Activated CD4-positive, alpha-beta memory T cell treated with anti-CD3 and anti-CD28 coated beads, Interleukin-2, amount 10 ng/mL, durations not matched to agents 7 days and 5 days (primary cell): Measurements from ENCODE around the gene ECHS1. TPM values are rescaled to one million over a fixed set of nuclear protein-coding genes. Genes with fewer than 3 reads are reported as not detected.
"Not testable (repeated sequence)": the region's sequence is repeated elsewhere in the genome, so short reads cannot be mapped to it uniquely, and the experiment has no call there.

ENCODE experiments used
- CTCF ChIA-PET: fragments of 350-600 bp; sonication (Branson Sonifier 250); formaldehyde crosslinking; loops from one replicate; lab custom pipeline; 2021; ENCODE audit warnings: antibody characterized with exemption, inconsistent platforms; lab: Charles Lee
- POLR2A ChIA-PET: fragments of 350-600 bp; sonication (Branson Sonifier 250); formaldehyde crosslinking; loops from one replicate; lab custom pipeline; 2021; ENCODE audit warnings: antibody characterized with exemption; lab: Charles Lee
- DNase-seq: peaks from one replicate; pipeline ENCODE4 v3.0.0-alpha.2; 2020
- H3K27ac Mint-ChIP-seq: one replicate; pipeline ENCODE4 v1.8.0; 2021; ENCODE audit warnings: mild to moderate bottlenecking, mixed read lengths
- H3K27me3 Mint-ChIP-seq: one replicate; pipeline ENCODE4 v1.8.0; 2021; ENCODE audit warnings: mixed read lengths
- H3K36me3 Mint-ChIP-seq: one replicate; pipeline ENCODE4 v1.8.0; 2021; ENCODE audit warnings: low read depth, mixed read lengths
- H3K4me1 Mint-ChIP-seq: one replicate; pipeline ENCODE4 v1.8.0; 2021; ENCODE audit warnings: mixed read lengths
- H3K4me3 Mint-ChIP-seq: one replicate; pipeline ENCODE4 v1.8.0; 2021; ENCODE audit warnings: mild to moderate bottlenecking, mixed read lengths
- H3K9me3 Mint-ChIP-seq: one replicate; pipeline ENCODE4 v1.8.0; 2021; ENCODE audit warnings: mixed read lengths
- total RNA-seq, 2 experiments: library from RNA; stranded (reverse); gene quantifications; one replicate each; pipeline ENCODE4 v1.2.3, GENCODE V29; 2021

The ECHS1 gene
- total RNA-seq, 2 experiments from 2014 or later, result 31.3 to 31.6 TPM

GRCh38 chr10:133384071-133384470 lies 10.9 kb upstream of the ECHS1 start:
- no peak overlapping the region for H3K27ac Mint-ChIP-seq
- no peak for DNase-seq
- no peaks in the 10 kb centered on the region for H3K27me3 Mint-ChIP-seq
- peaks cover 15% of the 10 kb centered on the region for H3K4me1 Mint-ChIP-seq
- H3K4me3 Mint-ChIP-seq, result no peak overlapping the region
- no peaks in the 10 kb centered on the region for H3K36me3 Mint-ChIP-seq
- POLR2A ChIA-PET, result no interaction called here
- CTCF ChIA-PET, result no interaction called here
- no peaks in the 10 kb centered on the region for H3K9me3 Mint-ChIP-seq

- Mint-ChIP-seq H3K9me3 (no peaks in the 10 kb centered on the region), H3K27ac (no peak overlapping the region), H3K27me3 (no peaks in the 10 kb centered on the region), H3K4me1 (peaks cover 10% of the 10 kb centered on the region), H3K36me3 (no peaks in the 10 kb centered on the region), H3K4me3 (no peak overlapping the region)
- ChIA-PET CTCF (no interaction called here), POLR2A (no interaction called here)
- DNase-seq, result no peak
Observed at GRCh38 chr10:133383551-133383950, 10.4 kb upstream of the ECHS1 start.

- Mint-ChIP-seq H3K4me1 (peaks cover 9% of the 10 kb centered on the region), H3K9me3 (no peaks in the 10 kb centered on the region), H3K27ac (no peak overlapping the region), H3K36me3 (no peaks in the 10 kb centered on the region), H3K27me3 (peaks cover 2% of the 10 kb centered on the region), H3K4me3 (no peak overlapping the region)
- no peak for DNase-seq
- ChIA-PET POLR2A (interaction anchor here (6.2 kb wide), 1 partner anchor 10 kb away, joined by 68 read pairs; no protein-coding TSS in a partner anchor), CTCF (no interaction called here)
Observed at GRCh38 chr10:133381036-133381435, 7.9 kb upstream of the ECHS1 start.

GRCh38 chr10:133379801-133380666 lies 6.9 kb upstream of the ECHS1 start:
- H3K9me3 Mint-ChIP-seq, result no peaks in the 10 kb centered on the region
- no peaks in the 10 kb centered on the region for H3K36me3 Mint-ChIP-seq
- no peak overlapping the region for H3K27ac Mint-ChIP-seq
- ChIA-PET POLR2A (interaction anchor here (6.2 kb wide), 1 partner anchor 11 kb away, joined by 68 read pairs; no protein-coding TSS in a partner anchor), CTCF (interaction anchor here (0.8 kb wide), 1 partner anchor 50 kb away, joined by 3 read pairs; no protein-coding TSS in a partner anchor)
- peaks cover 7% of the 10 kb centered on the region for H3K27me3 Mint-ChIP-seq
- H3K4me1 Mint-ChIP-seq, result peaks cover 9% of the 10 kb centered on the region
- H3K4me3 Mint-ChIP-seq, result peak overlapping the region; percentile 63
- no peak for DNase-seq

GRCh38 chr10:133379152-133379800 lies 6.1 kb upstream of the ECHS1 start, which contains the start of gene PAOX:
PAOX (plus strand) TSS chr10:133379262; CDS start chr10:133379317, 55 bp downstream.
- DNase-seq, result peak; percentile 58
- ChIA-PET POLR2A (interaction anchor here (1.1 to 6.2 kb wide), 3 partner anchors 11 to 26 kb away, joined by 3 to 68 read pairs (median 8); partner anchors contain the start of gene FUOM), CTCF (interaction anchor here (1.4 kb wide), 1 partner anchor 9 kb away, joined by 3 read pairs; no protein-coding TSS in a partner anchor)
- Mint-ChIP-seq H3K27ac (peak within 1 kb of the TSS; percentile 35), H3K36me3 (no peaks in the 10 kb centered on the region), H3K4me1 (peaks cover 14% of the 10 kb centered on the region), H3K27me3 (peaks cover 7% of the 10 kb centered on the region), H3K4me3 (peak within 1 kb of the TSS; percentile 77), H3K9me3 (no peaks in the 10 kb centered on the region)

- Mint-ChIP-seq H3K36me3 (no peaks in the 10 kb centered on the region), H3K27ac (peak overlapping the region; percentile 35), H3K9me3 (no peaks in the 10 kb centered on the region), H3K4me1 (peaks cover 18% of the 10 kb centered on the region), H3K27me3 (peaks cover 8% of the 10 kb centered on the region), H3K4me3 (peak overlapping the region; percentile 77)
- CTCF ChIA-PET, result interaction anchor here (1.2 to 1.4 kb wide), 3 partner anchors 9 to 12 kb away, joined by 3 to 4 read pairs (median 3); no protein-coding TSS in a partner anchor
- peak; percentile 63 for DNase-seq
- POLR2A ChIA-PET, result interaction anchor here (1.1 to 6.2 kb wide), 3 partner anchors 12 to 25 kb away, joined by 3 to 68 read pairs (median 8); partner anchors contain the start of gene FUOM
Observed at GRCh38 chr10:133378251-133379096, 5.3 kb upstream of the ECHS1 start.

GRCh38 chr10:133377818-133378250 lies 4.7 kb upstream of the ECHS1 start:
- no peak for DNase-seq
- Mint-ChIP-seq H3K36me3 (no peaks in the 10 kb centered on the region), H3K4me3 (peak overlapping the region; percentile 77), H3K9me3 (no peaks in the 10 kb centered on the region), H3K27me3 (peaks cover 8% of the 10 kb centered on the region), H3K27ac (no peak overlapping the region), H3K4me1 (peaks cover 19% of the 10 kb centered on the region)
- POLR2A ChIA-PET, result interaction anchor here (1.1 to 6.2 kb wide), 3 partner anchors 13 to 24 kb away, joined by 3 to 68 read pairs (median 8); partner anchors contain the start of gene FUOM
- CTCF ChIA-PET, result interaction anchor here (1.2 to 1.4 kb wide), 3 partner anchors 9 to 12 kb away, joined by 3 to 4 read pairs (median 3); no protein-coding TSS in a partner anchor

- Mint-ChIP-seq H3K27ac (no peak overlapping the region), H3K4me1 (peaks cover 19% of the 10 kb centered on the region), H3K36me3 (no peaks in the 10 kb centered on the region), H3K27me3 (peaks cover 8% of the 10 kb centered on the region), H3K4me3 (peak overlapping the region; percentile 46), H3K9me3 (no peaks in the 10 kb centered on the region)
- ChIA-PET CTCF (interaction anchor here (1.2 to 1.4 kb wide), 3 partner anchors 10 to 13 kb away, joined by 3 to 4 read pairs (median 3); no protein-coding TSS in a partner anchor), POLR2A (interaction anchor here (2.4 to 6.2 kb wide), 2 partner anchors 13 to 19 kb away, joined by 8 to 68 read pairs; partner anchors contain the start of gene FUOM)
- DNase-seq, result no peak
Observed at GRCh38 chr10:133377025-133377817, 4.1 kb upstream of the ECHS1 start.

- H3K4me1 Mint-ChIP-seq, result peaks cover 24% of the 10 kb centered on the region
- H3K27me3 Mint-ChIP-seq, H3K27ac Mint-ChIP-seq, CTCF ChIA-PET, DNase-seq, H3K9me3 Mint-ChIP-seq, H3K36me3 Mint-ChIP-seq: not testable (repeated sequence)
- POLR2A ChIA-PET, result interaction anchor here (6.2 kb wide), 1 partner anchor 14 kb away, joined by 68 read pairs; no protein-coding TSS in a partner anchor
- H3K4me3 Mint-ChIP-seq, result peak overlapping the region; percentile 46
Observed at GRCh38 chr10:133376183-133376582, 3.0 kb upstream of the ECHS1 start.

GRCh38 chr10:133375357-133376115 lies 2.4 kb upstream of the ECHS1 start:
- H3K27ac Mint-ChIP-seq, result no peak overlapping the region
- no peak overlapping the region for H3K4me3 Mint-ChIP-seq
- ChIA-PET POLR2A (interaction anchor here (0.7 to 6.2 kb wide), 2 partner anchors 15 to 23 kb away, joined by 3 to 68 read pairs; no protein-coding TSS in a partner anchor), CTCF (no interaction called here)
- H3K9me3 Mint-ChIP-seq, result no peaks in the 10 kb centered on the region
- H3K4me1 Mint-ChIP-seq, result peaks cover 24% of the 10 kb centered on the region
- H3K36me3 Mint-ChIP-seq, result no peaks in the 10 kb centered on the region
- DNase-seq, result no peak
- H3K27me3 Mint-ChIP-seq, result peaks cover 8% of the 10 kb centered on the region
